ENCODE data around the gene CDH22.

- TF ChIP-seq POLR2A (IDR thresholded peaks at IDR 0.05) (no peak), CTCF (IDR thresholded peaks at IDR 0.05) (no peak)
Observed at GRCh38 chr20:46349742-46350056, 41.4 kb upstream of the CDH22 start.

All from right lobe of liver (tissue), 4 donors.